ENCODE measurements around the gene DERL3. TPM values are rescaled to one million over a fixed set of nuclear protein-coding genes. Genes with fewer than 3 reads are reported as not detected.

Gene DERL3
- 4.2 TPM for polyA plus RNA-seq (2013, experiment 1 of 2)
- polyA plus RNA-seq (2013, experiment 2 of 2) = 4.5 TPM

- peak within 1 kb of the TSS; percentile 51 for H2BK120ac ChIP-seq (ENCODE audit: low read depth, low read length)
- no peaks in the 10 kb centered on the region for H3K79me1 ChIP-seq (ENCODE audit: low read depth, low read length)
- H2AK5ac ChIP-seq (ENCODE audit: low read depth, low read length) = peak within 1 kb of the TSS; percentile 45
- no CpG with 5 or more reads among the region's 70 CpGs for WGBS, 2 donors (ENCODE audit: extremely low coverage in 2 of 2, insufficient read length in 2 of 2, insufficient replicate concordance in 1 of 2)
- H3K18ac ChIP-seq (ENCODE audit: low read length) = peak within 1 kb of the TSS; percentile 85
- H3K4me3 ChIP-seq (ENCODE audit: low read length in 2 of 2) = peak within 1 kb of the TSS; percentile 67 to 86
- H3K36me3 ChIP-seq (replicated peaks in 1 of 2; ENCODE audit: control insufficient read depth in 2 of 2, insufficient read depth in 2 of 2, low read length in 2 of 2) = peaks cover 17 to 27% of the 10 kb centered on the region in 2 donors
- H4K8ac ChIP-seq (ENCODE audit: low read depth, low read length) = no peak within 1 kb of the TSS
- peak within 1 kb of the TSS; percentile 63 for H3K9ac ChIP-seq (ENCODE audit: low read depth, low read length, poor library complexity)
- H2BK15ac ChIP-seq (ENCODE audit: low read length) = peak within 1 kb of the TSS; percentile 65
- peak within 1 kb of the TSS; percentile 76 for H3K4me2 ChIP-seq (ENCODE audit: insufficient read depth, low read length, poor library complexity, severe bottlenecking)
- H2BK5ac ChIP-seq (ENCODE audit: low read length) = peak within 1 kb of the TSS; percentile 8
- no peak within 1 kb of the TSS for H4K91ac ChIP-seq (ENCODE audit: low read depth, low read length, poor library complexity)
- H3K27ac ChIP-seq (replicated peaks; ENCODE audit: low read length) = peak within 1 kb of the TSS; percentile 26
- peak within 1 kb of the TSS; percentile 96 for H2AFZ ChIP-seq (ENCODE audit: low read length)
- peaks cover 0 to 3% (median 0%) of the 10 kb centered on the region in 3 experiments for H3K27me3 ChIP-seq (ENCODE audit: control insufficient read depth in 3 of 3, insufficient read depth in 3 of 3, low read depth in 1 of 3, low read length in 3 of 3)
- peaks cover 12 to 18% of the 10 kb centered on the region in 2 donors for H3K4me1 ChIP-seq (ENCODE audit: control insufficient read depth in 2 of 2, insufficient read depth in 1 of 2, low read depth in 1 of 2, low read length in 2 of 2)
- H3K23ac ChIP-seq (ENCODE audit: low read depth, low read length, poor library complexity) = peak within 1 kb of the TSS; percentile 34
- H2BK12ac ChIP-seq (ENCODE audit: low read length) = no peak within 1 kb of the TSS
- no peak within 1 kb of the TSS for H3K14ac ChIP-seq (ENCODE audit: low read length)
- no peak within 1 kb of the TSS for H3K4ac ChIP-seq (ENCODE audit: low read length)
- peak; percentile 93 for DNase-seq (ENCODE audit: low spot score)
- H3K9me3 ChIP-seq (replicated peaks in 1 of 2; ENCODE audit: control insufficient read depth in 2 of 2, insufficient read depth in 1 of 2, low read depth in 1 of 2, low read length in 2 of 2) = peaks cover 0 to 2% of the 10 kb centered on the region in 2 donors
Measured at GRCh38 chr22:23838681-23839468, at the start of gene DERL3. Gene DERL3 (minus strand): TSS chr22:23839006. CDS start chr22:23838987, 19 bp downstream.

- DNase-seq (ENCODE audit: low spot score) = no peak
- H3K27ac ChIP-seq (replicated peaks; ENCODE audit: low read length) = no peak overlapping the region
- H2BK5ac ChIP-seq (ENCODE audit: low read length) = no peak overlapping the region
- no peak overlapping the region for H3K4ac ChIP-seq (ENCODE audit: low read length)
- no peak overlapping the region for H3K23ac ChIP-seq (ENCODE audit: low read depth, low read length, poor library complexity)
- no peak overlapping the region for H2BK15ac ChIP-seq (ENCODE audit: low read length)
- no CpG with 5 or more reads among the region's 9 CpGs for WGBS, 2 donors (ENCODE audit: extremely low coverage in 2 of 2, insufficient read length in 2 of 2, insufficient replicate concordance in 1 of 2)
- H3K4me3 ChIP-seq (ENCODE audit: low read length in 2 of 2) = no peak overlapping the region
- peaks cover 0 to 3% of the 10 kb centered on the region in 2 donors for H3K4me1 ChIP-seq (ENCODE audit: control insufficient read depth in 2 of 2, insufficient read depth in 1 of 2, low read depth in 1 of 2, low read length in 2 of 2)
- no peak overlapping the region for H4K8ac ChIP-seq (ENCODE audit: low read depth, low read length)
- H3K18ac ChIP-seq (ENCODE audit: low read length) = no peak overlapping the region
- no peak overlapping the region for H3K14ac ChIP-seq (ENCODE audit: low read length)
- no peak overlapping the region for H2AFZ ChIP-seq (ENCODE audit: low read length)
- peak overlapping the region; percentile 81 for H2AK5ac ChIP-seq (ENCODE audit: low read depth, low read length)
- no peak overlapping the region for H3K9ac ChIP-seq (ENCODE audit: low read depth, low read length, poor library complexity)
- H3K27me3 ChIP-seq (ENCODE audit: control insufficient read depth in 3 of 3, insufficient read depth in 3 of 3, low read depth in 1 of 3, low read length in 3 of 3) = no peaks in the 10 kb centered on the region
- no peak overlapping the region for H3K4me2 ChIP-seq (ENCODE audit: insufficient read depth, low read length, poor library complexity, severe bottlenecking)
- no peaks in the 10 kb centered on the region for H3K9me3 ChIP-seq (replicated peaks in 1 of 2; ENCODE audit: control insufficient read depth in 2 of 2, insufficient read depth in 1 of 2, low read depth in 1 of 2, low read length in 2 of 2)
- H2BK12ac ChIP-seq (ENCODE audit: low read length) = peak overlapping the region; percentile 22
- peaks cover 3% of the 10 kb centered on the region for H3K79me1 ChIP-seq (ENCODE audit: low read depth, low read length)
- H3K36me3 ChIP-seq (replicated peaks in 1 of 2; ENCODE audit: control insufficient read depth in 2 of 2, insufficient read depth in 2 of 2, low read length in 2 of 2) = peaks cover 2 to 34% of the 10 kb centered on the region in 2 donors
- H2BK120ac ChIP-seq (ENCODE audit: low read depth, low read length) = no peak overlapping the region
- no peak overlapping the region for H4K91ac ChIP-seq (ENCODE audit: low read depth, low read length, poor library complexity)
Measured at GRCh38 chr22:23884140-23884539, 45.3 kb upstream of the DERL3 start.

- Histone ChIP-seq H3K4me1 (ENCODE audit: control insufficient read depth in 2 of 2, insufficient read depth in 1 of 2, low read depth in 1 of 2, low read length in 2 of 2) (no peaks in the 10 kb centered on the region), H2BK15ac (ENCODE audit: low read length) (no peak overlapping the region), H3K9me3 (replicated peaks in 1 of 2; ENCODE audit: control insufficient read depth in 2 of 2, insufficient read depth in 1 of 2, low read depth in 1 of 2, low read length in 2 of 2) (no peaks in the 10 kb centered on the region), H2AFZ (ENCODE audit: low read length) (no peak overlapping the region), H3K27ac (replicated peaks; ENCODE audit: low read length) (no peak overlapping the region), H3K4me3 (ENCODE audit: low read length in 2 of 2) (peak overlapping the region in 1 of 2 donors; percentile 48), H3K14ac (ENCODE audit: low read length) (peak overlapping the region; percentile 17), H3K79me1 (ENCODE audit: low read depth, low read length) (peaks cover 3% of the 10 kb centered on the region), H3K27me3 (ENCODE audit: control insufficient read depth in 3 of 3, insufficient read depth in 3 of 3, low read depth in 1 of 3, low read length in 3 of 3) (no peaks in the 10 kb centered on the region), H2AK5ac (ENCODE audit: low read depth, low read length) (peak overlapping the region; percentile 81), H2BK12ac (ENCODE audit: low read length) (no peak overlapping the region), H3K23ac (ENCODE audit: low read depth, low read length, poor library complexity) (no peak overlapping the region), H3K4ac (ENCODE audit: low read length) (no peak overlapping the region), H3K18ac (ENCODE audit: low read length) (peak overlapping the region; percentile 48), H3K4me2 (ENCODE audit: insufficient read depth, low read length, poor library complexity, severe bottlenecking) (no peak overlapping the region), H2BK5ac (ENCODE audit: low read length) (no peak overlapping the region), H3K36me3 (replicated peaks in 1 of 2; ENCODE audit: control insufficient read depth in 2 of 2, insufficient read depth in 2 of 2, low read length in 2 of 2) (peaks cover 2 to 38% of the 10 kb centered on the region in 2 donors), H3K9ac (ENCODE audit: low read depth, low read length, poor library complexity) (no peak overlapping the region), H2BK120ac (ENCODE audit: low read depth, low read length) (no peak overlapping the region), H4K91ac (ENCODE audit: low read depth, low read length, poor library complexity) (no peak overlapping the region), H4K8ac (ENCODE audit: low read depth, low read length) (no peak overlapping the region)
- DNase-seq (ENCODE audit: low spot score) = no peak
- WGBS, 2 donors (ENCODE audit: extremely low coverage in 2 of 2, insufficient read length in 2 of 2, insufficient replicate concordance in 1 of 2) = no CpG with 5 or more reads among the region's 9 CpGs
Measured at GRCh38 chr22:23883658-23884057, 44.9 kb upstream of the DERL3 start.

- H2BK15ac ChIP-seq (ENCODE audit: low read length) = no peak overlapping the region
- no peak overlapping the region for H3K4ac ChIP-seq (ENCODE audit: low read length)
- no peak overlapping the region for H3K27ac ChIP-seq (replicated peaks; ENCODE audit: low read length)
- H2AFZ ChIP-seq (ENCODE audit: low read length) = no peak overlapping the region
- no peak overlapping the region for H4K8ac ChIP-seq (ENCODE audit: low read depth, low read length)
- peaks cover 3% of the 10 kb centered on the region for H3K79me1 ChIP-seq (ENCODE audit: low read depth, low read length)
- H3K23ac ChIP-seq (ENCODE audit: low read depth, low read length, poor library complexity) = no peak overlapping the region
- H3K18ac ChIP-seq (ENCODE audit: low read length) = no peak overlapping the region
- WGBS, 2 donors (ENCODE audit: extremely low coverage in 2 of 2, insufficient read length in 2 of 2, insufficient replicate concordance in 1 of 2) = no CpG with 5 or more reads among the region's 20 CpGs
- H3K4me3 ChIP-seq (ENCODE audit: low read length in 2 of 2) = no peak overlapping the region
- H2BK120ac ChIP-seq (ENCODE audit: low read depth, low read length) = no peak overlapping the region
- H4K91ac ChIP-seq (ENCODE audit: low read depth, low read length, poor library complexity) = no peak overlapping the region
- peak overlapping the region; percentile 19 for H2AK5ac ChIP-seq (ENCODE audit: low read depth, low read length)
- H3K36me3 ChIP-seq (replicated peaks in 1 of 2; ENCODE audit: control insufficient read depth in 2 of 2, insufficient read depth in 2 of 2, low read length in 2 of 2) = peaks cover 2 to 51% of the 10 kb centered on the region in 2 donors
- DNase-seq (ENCODE audit: low spot score) = no peak
- no peak overlapping the region for H3K14ac ChIP-seq (ENCODE audit: low read length)
- H2BK5ac ChIP-seq (ENCODE audit: low read length) = no peak overlapping the region
- H3K9ac ChIP-seq (ENCODE audit: low read depth, low read length, poor library complexity) = no peak overlapping the region
- no peaks in the 10 kb centered on the region for H3K9me3 ChIP-seq (replicated peaks in 1 of 2; ENCODE audit: control insufficient read depth in 2 of 2, insufficient read depth in 1 of 2, low read depth in 1 of 2, low read length in 2 of 2)
- no peak overlapping the region for H3K4me2 ChIP-seq (ENCODE audit: insufficient read depth, low read length, poor library complexity, severe bottlenecking)
- H3K4me1 ChIP-seq (ENCODE audit: control insufficient read depth in 2 of 2, insufficient read depth in 1 of 2, low read depth in 1 of 2, low read length in 2 of 2) = peaks cover 0 to 6% of the 10 kb centered on the region in 2 donors
- H2BK12ac ChIP-seq (ENCODE audit: low read length) = no peak overlapping the region
- H3K27me3 ChIP-seq (ENCODE audit: control insufficient read depth in 3 of 3, insufficient read depth in 3 of 3, low read depth in 1 of 3, low read length in 3 of 3) = no peaks in the 10 kb centered on the region
Measured at GRCh38 chr22:23882370-23882769, 43.6 kb upstream of the DERL3 start.

Measured in neuronal stem cell (in vitro differentiated cells).